ENCODE measurements around the gene NUP37.
"Not testable (repeated sequence)": the region's sequence is repeated elsewhere in the genome, so short reads cannot be mapped to it uniquely, and the experiment has no call there.

Gene NUP37
- total RNA-seq, result 5.4 to 36.0 (median 20.4) reads per million in 9 experiments

GRCh38 chr12:102119674-102120563, at the start of gene NUP37, which contains the start of gene PARPBP:
NUP37 (minus strand) TSS chr12:102120114; CDS start chr12:102118518, 1,596 bp downstream.
PARPBP (plus strand) TSS chr12:102120183; CDS start chr12:102123889, 3,706 bp downstream.
- peak within 1 kb of the TSS; percentile 82 to 90 for H3K4me3 Mint-ChIP-seq
- peaks cover 14 to 15% of the 10 kb centered on the region in 2 donors for H3K4me1 Mint-ChIP-seq (ENCODE audit: low read depth in 2 of 2)
- H3K27ac Mint-ChIP-seq, result peak within 1 kb of the TSS; percentile 93 to 94
- no peaks in the 10 kb centered on the region for H3K27me3 Mint-ChIP-seq
- ATAC-seq (replicated peaks), result peak; percentile 90
- no peaks in the 10 kb centered on the region for H3K9me3 Mint-ChIP-seq
- peak; percentile 91 to 95 (median 94) for DNase-seq
- H3K36me3 Mint-ChIP-seq (ENCODE audit: insufficient read depth), result peaks cover 25% of the 10 kb centered on the region

GRCh38 chr12:102167821-102168604, 48.1 kb upstream of the NUP37 start:
- H3K27ac Mint-ChIP-seq, result no peak overlapping the region
- H3K4me1 Mint-ChIP-seq (ENCODE audit: low read depth in 2 of 2), result no peaks in the 10 kb centered on the region
- no peak overlapping the region for H3K4me3 Mint-ChIP-seq
- H3K9me3 Mint-ChIP-seq, result no peaks in the 10 kb centered on the region
- ATAC-seq (replicated peaks) (no peak), DNase-seq (no peak)
- H3K36me3 Mint-ChIP-seq (ENCODE audit: insufficient read depth), result no peaks in the 10 kb centered on the region
- H3K27me3 Mint-ChIP-seq, result no peaks in the 10 kb centered on the region

- no peaks in the 10 kb centered on the region for H3K36me3 Mint-ChIP-seq (ENCODE audit: insufficient read depth)
- ATAC-seq (replicated peaks) (no peak), DNase-seq (no peak)
- H3K4me3 Mint-ChIP-seq, result no peak overlapping the region
- no peak overlapping the region for H3K27ac Mint-ChIP-seq
- H3K27me3 Mint-ChIP-seq, result no peaks in the 10 kb centered on the region
- H3K4me1 Mint-ChIP-seq (ENCODE audit: low read depth in 2 of 2), result no peaks in the 10 kb centered on the region
- no peaks in the 10 kb centered on the region for H3K9me3 Mint-ChIP-seq
These were observed 43.5 kb upstream of the NUP37 start for GRCh38 chr12:102163383-102163782.

GRCh38 chr12:102155206-102155605, 35.3 kb upstream of the NUP37 start:
- H3K36me3 Mint-ChIP-seq (ENCODE audit: insufficient read depth); H3K4me1 Mint-ChIP-seq (ENCODE audit: low read depth in 2 of 2); H3K9me3 Mint-ChIP-seq: not testable (repeated sequence)

GRCh38 chr12:102147062-102147587, 27.2 kb upstream of the NUP37 start:
- H3K9me3 Mint-ChIP-seq; H3K27ac Mint-ChIP-seq; DNase-seq; H3K27me3 Mint-ChIP-seq; H3K4me1 Mint-ChIP-seq (ENCODE audit: low read depth in 2 of 2); H3K36me3 Mint-ChIP-seq (ENCODE audit: insufficient read depth); H3K4me3 Mint-ChIP-seq; ATAC-seq (replicated peaks): not testable (repeated sequence)

More at GRCh38 chr12:102155206-102155605, 35.3 kb upstream of the NUP37 start:
- H3K4me3 Mint-ChIP-seq; H3K27ac Mint-ChIP-seq; ATAC-seq (replicated peaks); DNase-seq; H3K27me3 Mint-ChIP-seq: not testable (repeated sequence)

GRCh38 chr12:102144221-102144620, 24.3 kb upstream of the NUP37 start:
- Mint-ChIP-seq H3K27me3 (no peaks in the 10 kb centered on the region), H3K4me3 (no peak overlapping the region), H3K4me1 (ENCODE audit: low read depth in 2 of 2) (no peaks in the 10 kb centered on the region), H3K36me3 (ENCODE audit: insufficient read depth) (no peaks in the 10 kb centered on the region), H3K9me3 (no peaks in the 10 kb centered on the region), H3K27ac (no peak overlapping the region)
- ATAC-seq (replicated peaks) (no peak), DNase-seq (no peak)

GRCh38 chr12:102142866-102143373, 23.0 kb upstream of the NUP37 start:
- not testable (repeated sequence) for H3K36me3 Mint-ChIP-seq (ENCODE audit: insufficient read depth); H3K4me3 Mint-ChIP-seq; H3K27ac Mint-ChIP-seq; DNase-seq; H3K27me3 Mint-ChIP-seq; H3K4me1 Mint-ChIP-seq (ENCODE audit: low read depth in 2 of 2); H3K9me3 Mint-ChIP-seq; ATAC-seq (replicated peaks)

- not testable (repeated sequence) for H3K9me3 Mint-ChIP-seq; H3K27me3 Mint-ChIP-seq; H3K4me3 Mint-ChIP-seq; ATAC-seq (replicated peaks); H3K36me3 Mint-ChIP-seq (ENCODE audit: insufficient read depth); H3K4me1 Mint-ChIP-seq (ENCODE audit: low read depth in 2 of 2); H3K27ac Mint-ChIP-seq; DNase-seq
These were observed 17.7 kb upstream of the NUP37 start for GRCh38 chr12:102137619-102138018.

GRCh38 chr12:102131442-102131841, 11.5 kb upstream of the NUP37 start:
- H3K4me3 Mint-ChIP-seq; H3K4me1 Mint-ChIP-seq (ENCODE audit: low read depth in 2 of 2); H3K27me3 Mint-ChIP-seq; H3K9me3 Mint-ChIP-seq; ATAC-seq (replicated peaks); DNase-seq; H3K27ac Mint-ChIP-seq; H3K36me3 Mint-ChIP-seq (ENCODE audit: insufficient read depth): not testable (repeated sequence)

GRCh38 chr12:102130720-102131119, 10.8 kb upstream of the NUP37 start:
- not testable (repeated sequence) for ATAC-seq (replicated peaks); DNase-seq; H3K36me3 Mint-ChIP-seq (ENCODE audit: insufficient read depth); H3K27me3 Mint-ChIP-seq; H3K4me3 Mint-ChIP-seq; H3K9me3 Mint-ChIP-seq; H3K4me1 Mint-ChIP-seq (ENCODE audit: low read depth in 2 of 2); H3K27ac Mint-ChIP-seq

GRCh38 chr12:102121328-102121727, 1.4 kb upstream of the NUP37 start:
- H3K36me3 Mint-ChIP-seq (ENCODE audit: insufficient read depth), result peaks cover 24% of the 10 kb centered on the region
- H3K4me1 Mint-ChIP-seq (ENCODE audit: low read depth in 2 of 2), result peaks cover 14 to 15% of the 10 kb centered on the region in 2 donors
- H3K27me3 Mint-ChIP-seq; H3K9me3 Mint-ChIP-seq; DNase-seq; ATAC-seq (replicated peaks): not testable (repeated sequence)
- H3K4me3 Mint-ChIP-seq, result peak overlapping the region in 1 of 2 donors; percentile 90
- peak overlapping the region; percentile 93 to 94 for H3K27ac Mint-ChIP-seq

- H3K4me1 Mint-ChIP-seq (ENCODE audit: low read depth in 2 of 2), result peaks cover 14 to 15% of the 10 kb centered on the region in 2 donors
- peaks cover 25% of the 10 kb centered on the region for H3K36me3 Mint-ChIP-seq (ENCODE audit: insufficient read depth)
- peak overlapping the region; percentile 82 to 90 for H3K4me3 Mint-ChIP-seq
- no peaks in the 10 kb centered on the region for H3K9me3 Mint-ChIP-seq
- H3K27ac Mint-ChIP-seq, result peak overlapping the region; percentile 93 to 94
- DNase-seq, result peak in 1 of 3 experiments; percentile 4
- H3K27me3 Mint-ChIP-seq, result no peaks in the 10 kb centered on the region
- ATAC-seq (replicated peaks), result no peak
These were observed 972 bp upstream of the NUP37 start for GRCh38 chr12:102120886-102121285.

GRCh38 chr12:102120564-102120873, 605 bp upstream of the NUP37 start:
- DNase-seq, result no peak
- ATAC-seq (replicated peaks), result no peak

More at GRCh38 chr12:102120564-102120873, 605 bp upstream of the NUP37 start:
- Mint-ChIP-seq H3K27me3 (no peaks in the 10 kb centered on the region), H3K27ac (peak overlapping the region; percentile 93 to 94), H3K36me3 (ENCODE audit: insufficient read depth) (peaks cover 25% of the 10 kb centered on the region), H3K4me3 (peak overlapping the region; percentile 82 to 90), H3K4me1 (ENCODE audit: low read depth in 2 of 2) (peaks cover 14 to 15% of the 10 kb centered on the region in 2 donors), H3K9me3 (no peaks in the 10 kb centered on the region)

Measured in effector memory CD8-positive, alpha-beta T cell (primary cell).